A549 (cell line): ENCODE results near the gene TMCO6. TPM values are rescaled to one million over a fixed set of nuclear protein-coding genes. Genes with fewer than 3 reads are reported as not detected.
"Not testable (repeated sequence)": the region's sequence is repeated elsewhere in the genome, so short reads cannot be mapped to it uniquely, and the experiment has no call there.

Experiments used
- ATAC-seq, 2 experiments: fragments of 200-7000 bp in 1 of 2; fragments of >200 bp in 1 of 2; cut with Nextera tagmentation in 1 of 2; cut with Tn5 transposase in 1 of 2; 3 replicates each; pipeline versions ENCODE4 v1.8.0 to v1.9.1; 2018 to 2020; ENCODE audit warnings: mild to moderate bottlenecking in 1 of 2, moderate library complexity in 1 of 2
- CTCF ChIA-PET: fragments of 300-600 bp; sonication (Branson Sonifier 250); formaldehyde crosslinking; extraction: SDS; loops from one replicate; lab custom pipeline; 2021; ENCODE audit warnings: antibody characterized with exemption, inconsistent platforms; lab: Yijun Ruan, JAX
- POLR2A ChIA-PET: fragments of 350-600 bp; formaldehyde crosslinking; extraction: SDS; loops from one replicate; lab custom pipeline; 2021; ENCODE audit warnings: antibody characterized with exemption, inconsistent platforms; lab: Yijun Ruan, JAX
- DNase-seq, 2 experiments: peaks; one replicate each; pipeline versions ENCODE4 v3.0.0 to v3.0.0-alpha.2; 2011 to 2016; ENCODE audit warnings: low read depth in 1 of 2, low spot score in 1 of 2
- FAIRE-seq: peaks from 2 replicates; lab custom pipeline; 2011; peaks lifted over from hg19 to GRCh38; lab: Jason Lieb, UNC
- H3K27ac ChIP-seq, 2 experiments: fragments of >200 bp; sonication (Bioruptor Twin); formaldehyde crosslinking; 3 replicates each; pipeline ENCODE4 v1.5.1; 2016 to 2017
- H3K4me1 ChIP-seq: fragments of >200 bp; sonication (Bioruptor Twin); formaldehyde crosslinking; 3 replicates; pipeline ENCODE4 v1.6.1; 2016
- H3K4me2 ChIP-seq: fragments of >200 bp; sonication (Bioruptor Twin); formaldehyde crosslinking; 3 replicates; pipeline ENCODE4 v1.6.1; 2016
- H3K4me3 ChIP-seq: fragments of >200 bp; sonication (Bioruptor Twin); formaldehyde crosslinking; 3 replicates; pipeline ENCODE4 v1.5.1; 2016
- H3K9me3 ChIP-seq: fragments of >200 bp; sonication (Bioruptor Twin); formaldehyde crosslinking; 3 replicates; pipeline ENCODE4 v1.6.1; 2016
- CEBPB ChIP-seq, 2 experiments: fragments of >200 bp in 1 of 2; sonication (Bioruptor Twin) in 1 of 2; formaldehyde crosslinking in 1 of 2; IDR thresholded peaks; 2 replicates each; pipeline ENCODE4 v1.6.1; 2012 to 2016
- CHD4 ChIP-seq: fragments of 200-600 bp; sonication (generic); IDR thresholded peaks from 2 replicates; pipeline ENCODE4 v1.6.1; 2016; ENCODE audit warnings: antibody characterized with exemption, mild to moderate bottlenecking, borderline replicate concordance
- EHF ChIP-seq: fragments of 250-450 bp; sonication (Bioruptor Pico); IDR thresholded peaks from 2 replicates; pipeline ENCODE4 v1.5.0; 2020; ENCODE audit warnings: mild to moderate bottlenecking
- EP300 ChIP-seq, 2 experiments: fragments of >200 bp; sonication (Bioruptor Twin); formaldehyde crosslinking; IDR thresholded peaks; 2 replicates in 1 of 2; 3 replicates in 1 of 2; pipeline ENCODE4 v1.6.1; 2016 to 2017
- ESRRA ChIP-seq: fragments of 150-350 bp; IDR thresholded peaks from 2 replicates; pipeline ENCODE4 v1.6.1; 2014; ENCODE audit warnings: mild to moderate bottlenecking, low read length, borderline replicate concordance
- FOSL2 ChIP-seq, 2 experiments: fragments of 450-650 bp in 1 of 2; fragments of >200 bp in 1 of 2; sonication (Bioruptor Twin) in 1 of 2; formaldehyde crosslinking; IDR thresholded peaks; 2 replicates each; pipeline versions ENCODE4 v1.5.0 to v1.6.1; 2016 to 2020; ENCODE audit warnings: mild to moderate bottlenecking in 1 of 2, moderate library complexity in 1 of 2
- FOXS1 ChIP-seq: fragments of 250-450 bp; sonication (Bioruptor Pico); IDR thresholded peaks from 2 replicates; pipeline ENCODE4 v1.5.0; 2020; ENCODE audit warnings: mild to moderate bottlenecking, moderate library complexity
- HEYL ChIP-seq: fragments of 250-450 bp; sonication (Bioruptor Pico); IDR thresholded peaks from 2 replicates; pipeline ENCODE4 v1.8.0; 2021; ENCODE audit warnings: mild to moderate bottlenecking, moderate library complexity
- HOXB13 ChIP-seq: fragments of 250-450 bp; sonication (Bioruptor Pico); IDR thresholded peaks from 2 replicates; pipeline ENCODE4 v1.5.0; 2020; ENCODE audit warnings: low read depth, mild to moderate bottlenecking, moderate library complexity
- JUNB ChIP-seq: fragments of >200 bp; sonication (Bioruptor Twin); formaldehyde crosslinking; IDR thresholded peaks from 2 replicates; pipeline ENCODE4 v1.6.1; 2016
- KDM1A ChIP-seq: fragments of 200-600 bp; sonication (generic); IDR thresholded peaks from 2 replicates; pipeline ENCODE4 v1.6.1; 2016; ENCODE audit warnings: low read depth, mild to moderate bottlenecking
- KDM5A ChIP-seq: fragments of 200-600 bp; sonication (generic); IDR thresholded peaks from 2 replicates; pipeline ENCODE4 v1.6.1; 2016; ENCODE audit warnings: antibody characterized with exemption, mild to moderate bottlenecking
- MAX ChIP-seq: IDR thresholded peaks from 2 replicates; pipeline ENCODE4 v1.6.1; 2012
- PHF8 ChIP-seq: fragments of 200-600 bp; sonication (generic); IDR thresholded peaks from 2 replicates; pipeline ENCODE4 v1.6.1; 2016; ENCODE audit warnings: low read depth, mild to moderate bottlenecking, antibody characterized with exemption, moderate library complexity, borderline replicate concordance
- POLR2A ChIP-seq: IDR thresholded peaks from 2 replicates; pipeline ENCODE4 v1.6.1; 2012; ENCODE audit warnings: mild to moderate bottlenecking, low read length
- RARB ChIP-seq: fragments of 250-450 bp; sonication (Bioruptor Pico); IDR thresholded peaks from 2 replicates; pipeline ENCODE4 v1.8.0; 2021; ENCODE audit warnings: mild to moderate bottlenecking, moderate library complexity
- RNF2 ChIP-seq: fragments of 200-600 bp; sonication (generic); IDR thresholded peaks from 2 replicates; pipeline ENCODE4 v1.6.1; 2016; ENCODE audit warnings: low read depth, mild to moderate bottlenecking, antibody characterized with exemption, moderate library complexity, borderline replicate concordance
- SMC3 ChIP-seq: fragments of >200 bp; sonication (Bioruptor Twin); formaldehyde crosslinking; IDR thresholded peaks from 3 replicates; pipeline ENCODE4 v1.6.1; 2018; ENCODE audit warnings: inconsistent platforms
- TFCP2L1 ChIP-seq: fragments of 250-450 bp; sonication (Bioruptor Pico); IDR thresholded peaks from 2 replicates; pipeline ENCODE4 v1.5.0; 2021; ENCODE audit warnings: mild to moderate bottlenecking
- ZC3H11A ChIP-seq: fragments of 450-650 bp; IDR thresholded peaks from 2 replicates; pipeline ENCODE4 v1.6.1; 2014; ENCODE audit warnings: antibody characterized with exemption, mild to moderate bottlenecking
- WGBS: methylation state at CpG from one replicate; pipeline ENCODE4 v1.1.6; 2017; ENCODE audit errors: missing lambda C conversion rate; 5-methylcytosine and 5-hydroxymethylcytosine counted together
- polyA plus RNA-seq, 4 experiments: library from polyadenylated mRNA; depleted of rRNA in 3 of 4; stranded (reverse); fragments of >200 nt; fragmentation: RNase III in 1 of 4; extraction: RNeasy Plus Mini Kit Qiagen cat#74134 plus additional on column Dnase treatment in 1 of 4; gene quantifications; 2 replicates in 3 of 4; 3 replicates in 1 of 4; pipeline ENCODE4 v1.2.3, GENCODE V29; 2011 to 2017

TMCO6 gene
- polyA plus RNA-seq, 2 of the 4 experiments (the other 2 are of a cell fraction) = 11.8 to 16.1 TPM

- no peaks in the 10 kb centered on the region for H3K9me3 ChIP-seq
- ChIA-PET CTCF (interaction anchor here (0.8 to 1.9 kb wide), 3 partner anchors 18 to 44 kb away, joined by 3 to 4 read pairs (median 3); partner anchors contain the start of gene EIF4EBP3), POLR2A (interaction anchor here (0.7 kb wide), 1 partner anchor 34 kb away, joined by 3 read pairs; the partner anchor contains the start of gene SRA1)
- no peak overlapping the region for H3K4me2 ChIP-seq
- DNase-seq = no peak
- H3K4me3 ChIP-seq = no peak overlapping the region
- H3K4me1 ChIP-seq = no peaks in the 10 kb centered on the region
- WGBS = 61% methylated on average over 5 of the region's 5 CpGs
- no peak for FAIRE-seq
- TF ChIP-seq KDM5A = no peak
- TF ChIP-seq RARB = no peak
- TF ChIP-seq JUNB = no peak
- no peak for TF ChIP-seq CHD4
- TF ChIP-seq EHF = no peak
- no peak for TF ChIP-seq FOSL2 (IDR thresholded peaks at IDR 0.05)
- no peak for TF ChIP-seq FOSL2 (CRISPR knock-in tag; IDR thresholded peaks at IDR 0.05)
- no peak for TF ChIP-seq RNF2
- no peak for TF ChIP-seq TFCP2L1 (CRISPR knock-in tag)
- TF ChIP-seq ESRRA = no peak
- no peak for TF ChIP-seq ZC3H11A
- TF ChIP-seq PHF8 = no peak
- no peak for TF ChIP-seq HOXB13 (CRISPR knock-in tag)
- no peak for TF ChIP-seq HEYL (CRISPR knock-in tag)
- H3K27ac ChIP-seq = peak overlapping the region in 1 of 2 experiments; percentile 25; a peak in 1 of 6 replicates
- ATAC-seq = peak; percentile 26 to 51; a peak in 3 of 6 replicates
Measured at GRCh38 chr5:140591747-140592372, 47.4 kb upstream of the TMCO6 start.

DNA sequence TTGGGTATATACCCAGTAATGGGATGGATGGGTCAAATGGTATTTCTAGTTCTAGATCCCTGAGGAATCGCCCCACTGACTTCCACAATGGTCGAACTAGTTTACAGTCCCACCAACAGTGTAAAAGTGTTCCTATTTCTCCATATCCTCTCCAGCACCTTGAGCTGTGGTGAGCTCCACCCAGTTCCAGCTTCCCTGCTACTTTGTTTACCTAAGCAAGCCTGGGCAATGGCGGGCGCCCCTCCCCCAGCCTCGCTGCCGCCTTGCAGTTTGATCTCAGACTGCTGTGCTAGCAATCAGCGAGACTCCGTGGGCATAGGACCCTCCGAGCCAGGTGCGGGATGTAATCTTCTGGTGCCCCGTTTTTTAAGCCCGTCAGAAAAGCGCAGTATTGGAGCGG, 46.2 kb upstream of the TMCO6 start:
- WGBS = 38% methylated on average over 13 of the region's 14 CpGs
- FAIRE-seq, H3K4me1 ChIP-seq, POLR2A ChIA-PET, H3K9me3 ChIP-seq: not testable (repeated sequence)
- 0 out of 2 replicates have a peak, but pooled peaks have one; percentile 13 for TF ChIP-seq POLR2A
- Histone ChIP-seq H3K4me2 (peak overlapping the region; percentile 35; the same call in 1 of the 3 replicates), H3K4me3 (peak overlapping the region; percentile 36), H3K27ac (peak overlapping the region; percentile 71 to 82)
- DNase-seq (peak in 1 of 2 experiments; percentile 45), ATAC-seq (peak in 1 of 2 experiments; percentile 31; a peak in 1 of 6 replicates)
- CTCF ChIA-PET = interaction anchor here (0.8 kb wide), 1 partner anchor 23 kb away, joined by 3 read pairs; no protein-coding TSS in a partner anchor

GRCh38 chr5:140594169-140594568, 45.1 kb upstream of the TMCO6 start:
- ATAC-seq = no peak; a peak in 1 of 6 replicates
- 63% methylated on average over 4 of the region's 6 CpGs for WGBS
- CTCF ChIA-PET = interaction anchor here (0.6 kb wide), 1 partner anchor 407 kb away, joined by 4 read pairs; no protein-coding TSS in a partner anchor

GRCh38 chr5:140595538-140596300, 43.5 kb upstream of the TMCO6 start:
- FAIRE-seq (no peak), ATAC-seq (no peak), DNase-seq (no peak)
- H3K9me3 ChIP-seq = no peaks in the 10 kb centered on the region
- CTCF ChIA-PET = interaction anchor here (0.5 to 1.3 kb wide), 2 partner anchors 30 to 40 kb away, joined by 3 read pairs; no protein-coding TSS in a partner anchor
- POLR2A ChIA-PET = no interaction called here
- WGBS = 40% methylated on average over 5 of the region's 5 CpGs
- no peaks in the 10 kb centered on the region for H3K4me1 ChIP-seq
- H3K4me2 ChIP-seq = no peak overlapping the region
- TF ChIP-seq SMC3 (no peak), CEBPB (IDR thresholded peaks at IDR 0.05) (no peak), MAX (no peak), RNF2 (no peak), KDM1A (no peak)
- no peak overlapping the region for H3K27ac ChIP-seq
- H3K4me3 ChIP-seq = no peak overlapping the region

More at GRCh38 chr5:140594169-140594568, 45.1 kb upstream of the TMCO6 start:
- Histone ChIP-seq H3K4me1 (no peaks in the 10 kb centered on the region), H3K4me2 (no peak overlapping the region), H3K27ac (peak overlapping the region; percentile 71 to 82), H3K4me3 (no peak overlapping the region), H3K9me3 (no peaks in the 10 kb centered on the region)
- DNase-seq (no peak), FAIRE-seq (no peak)
- POLR2A ChIA-PET = interaction anchor here (0.8 kb wide), 1 partner anchor 29 kb away, joined by 3 read pairs; no protein-coding TSS in a partner anchor
- TF ChIP-seq EP300 (IDR thresholded peaks at IDR 0.05) (no peak), FOXS1 (CRISPR knock-in tag) (no peak), CHD4 (no peak)
